PC-9 (cell line): Measurements from ENCODE around the gene DERL2. TPM values are rescaled to one million over a fixed set of nuclear protein-coding genes. Genes with fewer than 3 reads are reported as not detected.

Source experiments
- BruUV-seq: library from RNA; stranded (reverse); fragments of 400-500 nt; replicated peaks from 2 replicates; lab custom pipeline; 2021; lab: Mats Ljungman, UMichigan
- CTCF ChIA-PET: fragments of 300-600 bp; sonication (Branson Sonifier 250); formaldehyde crosslinking; loops from one replicate; lab custom pipeline; 2022; ENCODE audit warnings: antibody characterized with exemption; lab: Charles Lee
- POLR2A ChIA-PET: fragments of 300-600 bp; sonication (Branson Sonifier 250); formaldehyde crosslinking; loops from one replicate; lab custom pipeline; 2022; ENCODE audit warnings: antibody characterized with exemption; ENCODE audit not compliant: unreplicated experiment; lab: Charles Lee
- DNase-seq, 2 experiments: peaks; one replicate each; pipeline versions ENCODE4 v3.0.0 to v3.0.0-alpha.2; 2015 to 2022; ENCODE audit warnings: mixed read lengths in 1 of 2
- H2AFZ ChIP-seq: fragments of 200-600 bp; sonication (generic); 2 replicates; pipeline ENCODE4 v1.8.1; 2017; ENCODE audit warnings: antibody characterized with exemption
- H3F3A ChIP-seq: fragments of 200-600 bp; sonication (generic); 2 replicates; pipeline ENCODE4 v1.8.1; 2017; ENCODE audit warnings: antibody characterized with exemption, mild to moderate bottlenecking, low read depth; ENCODE audit not compliant: insufficient read depth
- H3K27ac ChIP-seq: fragments of 200-600 bp; sonication (generic); 2 replicates; pipeline ENCODE4 v1.6.1; 2016; ENCODE audit warnings: mixed run types
- H3K27me3 ChIP-seq: fragments of 200-600 bp; sonication (generic); 2 replicates; pipeline ENCODE4 v1.6.1; 2016; ENCODE audit warnings: low read depth, mixed run types; ENCODE audit not compliant: insufficient read depth
- H3K36me3 ChIP-seq: fragments of 200-600 bp; sonication (generic); 2 replicates; pipeline ENCODE4 v1.6.1; 2016; ENCODE audit warnings: low read depth, mixed run types
- H3K4me1 ChIP-seq: fragments of 200-600 bp; sonication (generic); replicated peaks from 2 replicates; pipeline ENCODE4 v1.6.1; 2016; ENCODE audit warnings: mixed run types; ENCODE audit not compliant: insufficient read depth
- H3K4me2 ChIP-seq: fragments of 200-600 bp; sonication (generic); 2 replicates; pipeline ENCODE4 v1.6.1; 2017; ENCODE audit warnings: mixed run types
- H3K4me3 ChIP-seq: fragments of 200-600 bp; sonication (generic); 2 replicates; pipeline ENCODE4 v1.6.1; 2016; ENCODE audit warnings: mixed run types
- H3K79me2 ChIP-seq: fragments of 200-600 bp; sonication (generic); 2 replicates; pipeline ENCODE4 v1.6.1; 2017; ENCODE audit warnings: low read depth, mixed run types
- H3K9me2 ChIP-seq: fragments of 200-600 bp; sonication (generic); 2 replicates; pipeline ENCODE4 v1.8.1; 2017; ENCODE audit warnings: mild to moderate bottlenecking; ENCODE audit not compliant: insufficient read depth
- H3K9me3 ChIP-seq: fragments of 200-600 bp; sonication (generic); 2 replicates; pipeline ENCODE4 v1.8.1; 2016; ENCODE audit warnings: low read depth; ENCODE audit not compliant: insufficient read depth
- H4K20me1 ChIP-seq: fragments of 200-600 bp; sonication (generic); 2 replicates; pipeline ENCODE4 v1.8.1; 2017; ENCODE audit not compliant: insufficient read depth
- EZH2 ChIP-seq: fragments of 200-600 bp; sonication (generic); IDR thresholded peaks from 2 replicates; pipeline ENCODE4 v1.8.0; 2017; ENCODE audit warnings: antibody characterized with exemption, low read depth
- intact Hi-C: fragments of 100-400 bp; cut with micrococcal nuclease; formaldehyde crosslinking; loops from one replicate; pipeline ENCODE4 v1.10.0; 2022; ENCODE audit not compliant: unreplicated experiment
- total RNA-seq: library from RNA; stranded (reverse); gene quantifications from 2 replicates; pipeline ENCODE4 v1.2.3, GENCODE V29; 2021
- TF ChIP-seq, protein P1 (sequence below): fragments of 200-600 bp; sonication (generic); conservative IDR thresholded peaks from 2 replicates; pipeline ENCODE4 v1.6.1; 2017; ENCODE audit warnings: mixed run types, antibody characterized with exemption, mild to moderate bottlenecking, moderate library complexity

DERL2 gene
- total RNA-seq, 1 experiment from 2014 or later, result 71.1 TPM

DNA sequence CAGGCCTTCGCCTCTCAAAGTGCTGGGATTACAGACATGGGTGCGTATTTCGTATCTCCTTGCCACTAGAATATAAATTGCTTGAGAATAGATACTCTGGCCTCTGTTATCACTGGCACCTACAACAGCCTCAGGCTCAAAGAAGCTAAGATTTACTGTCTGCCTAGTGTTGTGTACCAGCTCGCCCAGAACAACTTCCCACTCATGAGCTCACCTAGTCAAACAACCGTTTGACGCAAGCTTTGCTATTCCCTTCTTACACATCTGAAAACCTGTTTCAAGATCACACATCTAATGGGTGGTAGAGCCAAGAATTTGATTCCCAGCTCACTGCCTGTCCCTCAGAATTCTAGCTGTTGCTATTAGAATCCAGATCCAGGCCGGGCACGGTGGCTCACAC, 24.8 kb upstream of the DERL2 start:
- Histone ChIP-seq H2AFZ (no peak overlapping the region), H3F3A (0 out of 2 replicates have a peak, but pooled peaks cover under 1% of the 10 kb centered on the region), H4K20me1 (no peaks in the 10 kb centered on the region), H3K36me3 (no peaks in the 10 kb centered on the region), H3K9me3 (no peaks in the 10 kb centered on the region), H3K79me2 (no peaks in the 10 kb centered on the region), H3K4me1 (peaks cover under 1% of the 10 kb centered on the region; the same call in 1 of the 2 replicates), H3K4me2 (no peak overlapping the region), H3K27ac (no peak overlapping the region), H3K4me3 (no peak overlapping the region), H3K27me3 (0 out of 2 replicates have a peak, but pooled peaks cover 2% of the 10 kb centered on the region), H3K9me2 (no peaks in the 10 kb centered on the region)
- no TSS peak for BruUV-seq
- intact Hi-C loops, result no loop called here
- POLR2A ChIA-PET, result no interaction called here
- CTCF ChIA-PET, result no interaction called here
- no peak for TF ChIP-seq EZH2
- TF ChIP-seq, protein P1, sequence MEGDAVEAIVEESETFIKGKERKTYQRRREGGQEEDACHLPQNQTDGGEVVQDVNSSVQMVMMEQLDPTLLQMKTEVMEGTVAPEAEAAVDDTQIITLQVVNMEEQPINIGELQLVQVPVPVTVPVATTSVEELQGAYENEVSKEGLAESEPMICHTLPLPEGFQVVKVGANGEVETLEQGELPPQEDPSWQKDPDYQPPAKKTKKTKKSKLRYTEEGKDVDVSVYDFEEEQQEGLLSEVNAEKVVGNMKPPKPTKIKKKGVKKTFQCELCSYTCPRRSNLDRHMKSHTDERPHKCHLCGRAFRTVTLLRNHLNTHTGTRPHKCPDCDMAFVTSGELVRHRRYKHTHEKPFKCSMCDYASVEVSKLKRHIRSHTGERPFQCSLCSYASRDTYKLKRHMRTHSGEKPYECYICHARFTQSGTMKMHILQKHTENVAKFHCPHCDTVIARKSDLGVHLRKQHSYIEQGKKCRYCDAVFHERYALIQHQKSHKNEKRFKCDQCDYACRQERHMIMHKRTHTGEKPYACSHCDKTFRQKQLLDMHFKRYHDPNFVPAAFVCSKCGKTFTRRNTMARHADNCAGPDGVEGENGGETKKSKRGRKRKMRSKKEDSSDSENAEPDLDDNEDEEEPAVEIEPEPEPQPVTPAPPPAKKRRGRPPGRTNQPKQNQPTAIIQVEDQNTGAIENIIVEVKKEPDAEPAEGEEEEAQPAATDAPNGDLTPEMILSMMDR, result no peak
- DNase-seq, result no peak

DNA sequence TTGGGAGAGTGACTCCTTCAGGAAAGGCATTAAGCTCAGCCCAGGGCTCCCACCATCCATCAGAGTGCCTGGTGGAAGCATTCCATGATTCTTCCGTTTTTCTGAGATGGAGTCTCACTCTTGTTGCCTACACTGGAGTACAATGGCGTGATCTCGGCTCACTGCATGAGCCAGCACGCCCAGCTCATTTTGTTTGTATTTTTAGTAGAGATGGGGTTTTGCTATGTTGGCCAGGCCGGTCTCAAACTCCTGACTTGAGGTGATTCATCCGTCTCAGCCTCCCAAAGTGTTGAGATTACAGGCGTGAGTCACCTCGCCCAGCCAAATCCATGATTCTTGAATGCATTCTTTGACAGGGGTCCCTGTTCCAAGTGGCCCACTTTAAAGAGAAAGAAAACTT, 23.5 kb upstream of the DERL2 start:
- Histone ChIP-seq H2AFZ (no peak overlapping the region), H3K4me2 (no peak overlapping the region), H3K36me3 (no peaks in the 10 kb centered on the region), H3K9me3 (no peaks in the 10 kb centered on the region), H4K20me1 (no peaks in the 10 kb centered on the region), H3K4me3 (no peak overlapping the region), H3K27ac (no peak overlapping the region), H3F3A (no peaks in the 10 kb centered on the region), H3K27me3 (0 out of 2 replicates have a peak, but pooled peaks cover 2% of the 10 kb centered on the region), H3K9me2 (no peaks in the 10 kb centered on the region), H3K79me2 (no peaks in the 10 kb centered on the region), H3K4me1 (no peaks in the 10 kb centered on the region)
- ChIA-PET POLR2A (no interaction called here), CTCF (no interaction called here)
- TF ChIP-seq, protein P1, result no peak
- no peak for TF ChIP-seq EZH2
- intact Hi-C loops, result no loop called here
- BruUV-seq, result no TSS peak
- no peak for DNase-seq

DNA sequence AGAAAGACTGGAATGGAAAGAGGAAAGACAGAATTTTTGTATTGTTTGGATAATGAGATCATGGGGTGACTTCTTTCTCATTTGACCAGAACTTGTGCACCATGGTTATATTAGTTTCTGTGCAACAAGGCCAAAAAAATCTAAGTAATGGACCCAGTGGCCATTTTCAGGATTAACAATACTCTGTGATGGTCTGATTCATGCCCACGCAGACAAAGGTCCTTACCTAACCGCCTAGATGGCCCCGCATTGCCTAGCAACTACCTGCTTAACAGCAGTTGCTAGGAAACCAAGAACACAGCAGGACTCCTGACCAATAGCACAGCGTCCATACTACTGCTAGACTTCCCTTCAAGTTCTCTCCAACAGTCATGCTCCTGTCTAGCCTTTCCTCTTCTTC, 22.8 kb upstream of the DERL2 start:
- no peaks in the 10 kb centered on the region for H3F3A ChIP-seq
- H3K4me1 ChIP-seq, result no peaks in the 10 kb centered on the region
- H3K9me2 ChIP-seq, result no peaks in the 10 kb centered on the region
- no peak for TF ChIP-seq EZH2
- TF ChIP-seq, protein P1, result no peak
- no peaks in the 10 kb centered on the region for H3K9me3 ChIP-seq
- no peak overlapping the region for H3K4me2 ChIP-seq
- POLR2A ChIA-PET, result no interaction called here
- no peak overlapping the region for H3K4me3 ChIP-seq
- CTCF ChIA-PET, result no interaction called here
- no peaks in the 10 kb centered on the region for H4K20me1 ChIP-seq
- no TSS peak for BruUV-seq
- intact Hi-C loops, result no loop called here
- no peak overlapping the region for H3K27ac ChIP-seq
- no peaks in the 10 kb centered on the region for H3K79me2 ChIP-seq
- no peak for DNase-seq
- H3K36me3 ChIP-seq, result no peaks in the 10 kb centered on the region
- 0 out of 2 replicates have a peak, but pooled peaks cover 2% of the 10 kb centered on the region for H3K27me3 ChIP-seq
- H2AFZ ChIP-seq, result no peak overlapping the region
